ENCODE data around the gene SLC24A3.
"Not testable (repeated sequence)": the region's sequence is repeated elsewhere in the genome, so short reads cannot be mapped to it uniquely, and the experiment has no call there.

SLC24A3 gene

GRCh38 chr20:19653327-19653726 is 440.9 kb downstream of the SLC24A3 start:
- DNase-seq: no peak

- DNase-seq: no peak
These were observed 442.5 kb downstream of the SLC24A3 start for GRCh38 chr20:19654921-19655320.

DNA sequence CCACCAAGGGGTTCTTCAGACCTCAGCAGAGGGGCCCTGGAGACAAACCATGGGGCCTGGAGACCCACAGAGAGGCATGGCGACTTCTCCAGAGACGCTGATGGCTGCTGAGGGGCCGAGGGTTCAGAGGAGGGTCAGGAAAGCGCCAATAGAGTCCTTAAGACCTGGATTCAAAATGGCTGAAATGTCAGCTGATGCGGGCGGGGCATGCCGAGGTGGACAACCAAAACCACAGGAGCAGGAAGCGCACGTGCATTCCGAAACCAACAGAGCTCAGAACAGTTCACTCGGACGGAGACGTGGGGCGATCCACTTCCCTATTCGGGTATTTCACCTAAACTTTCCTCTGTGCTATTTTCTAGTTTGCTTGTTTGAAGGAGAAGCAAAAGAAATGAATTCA is 445.7 kb downstream of the SLC24A3 start:
- no peak for DNase-seq

DNA sequence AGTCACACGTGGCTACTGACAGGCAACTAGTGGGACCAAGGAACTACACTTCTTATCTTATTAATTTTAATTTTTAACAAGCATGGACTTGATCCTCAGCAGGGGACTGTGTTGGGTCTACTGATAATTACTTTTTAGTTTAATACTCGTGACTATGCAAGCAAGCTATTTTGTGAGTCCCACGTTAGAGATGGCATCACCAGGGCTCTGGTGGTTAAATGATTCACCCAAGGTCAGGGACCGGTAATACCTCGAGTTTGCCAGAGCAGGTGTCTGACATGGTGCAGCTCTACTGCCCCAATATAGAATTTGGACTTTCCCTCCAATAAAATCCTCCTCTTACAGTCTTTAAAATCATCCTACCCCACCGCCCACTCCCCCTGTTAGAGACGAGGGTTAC is 447.0 kb downstream of the SLC24A3 start:
- DNase-seq: no peak

DNA sequence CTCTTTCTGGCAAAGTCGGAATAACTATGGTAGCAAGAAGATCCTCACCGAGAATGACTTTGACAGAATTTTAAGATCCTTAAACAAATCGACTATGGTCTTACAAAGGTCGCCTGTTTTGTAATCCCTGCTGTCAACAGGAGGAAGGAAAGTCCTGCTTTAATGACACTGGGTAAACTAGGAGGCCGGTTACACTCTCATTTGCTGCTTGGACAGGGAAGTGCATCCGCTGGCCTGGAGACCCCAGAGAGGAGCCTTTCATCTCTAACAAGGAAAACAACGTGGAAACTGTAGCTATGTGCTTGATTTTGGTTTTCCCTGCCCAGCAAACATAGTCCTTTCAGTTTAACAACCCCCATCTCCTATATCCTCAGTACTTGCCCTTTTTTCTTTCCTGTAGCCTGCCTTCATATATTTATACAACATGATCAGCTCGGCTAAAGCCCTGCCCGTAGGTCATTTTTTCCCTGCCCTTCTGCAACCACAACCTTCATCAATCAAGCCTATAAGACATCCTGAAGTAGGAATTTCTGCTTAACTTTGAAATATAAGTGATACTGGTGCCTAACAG is 448.5 kb downstream of the SLC24A3 start:
- DNase-seq: no peak

DNA sequence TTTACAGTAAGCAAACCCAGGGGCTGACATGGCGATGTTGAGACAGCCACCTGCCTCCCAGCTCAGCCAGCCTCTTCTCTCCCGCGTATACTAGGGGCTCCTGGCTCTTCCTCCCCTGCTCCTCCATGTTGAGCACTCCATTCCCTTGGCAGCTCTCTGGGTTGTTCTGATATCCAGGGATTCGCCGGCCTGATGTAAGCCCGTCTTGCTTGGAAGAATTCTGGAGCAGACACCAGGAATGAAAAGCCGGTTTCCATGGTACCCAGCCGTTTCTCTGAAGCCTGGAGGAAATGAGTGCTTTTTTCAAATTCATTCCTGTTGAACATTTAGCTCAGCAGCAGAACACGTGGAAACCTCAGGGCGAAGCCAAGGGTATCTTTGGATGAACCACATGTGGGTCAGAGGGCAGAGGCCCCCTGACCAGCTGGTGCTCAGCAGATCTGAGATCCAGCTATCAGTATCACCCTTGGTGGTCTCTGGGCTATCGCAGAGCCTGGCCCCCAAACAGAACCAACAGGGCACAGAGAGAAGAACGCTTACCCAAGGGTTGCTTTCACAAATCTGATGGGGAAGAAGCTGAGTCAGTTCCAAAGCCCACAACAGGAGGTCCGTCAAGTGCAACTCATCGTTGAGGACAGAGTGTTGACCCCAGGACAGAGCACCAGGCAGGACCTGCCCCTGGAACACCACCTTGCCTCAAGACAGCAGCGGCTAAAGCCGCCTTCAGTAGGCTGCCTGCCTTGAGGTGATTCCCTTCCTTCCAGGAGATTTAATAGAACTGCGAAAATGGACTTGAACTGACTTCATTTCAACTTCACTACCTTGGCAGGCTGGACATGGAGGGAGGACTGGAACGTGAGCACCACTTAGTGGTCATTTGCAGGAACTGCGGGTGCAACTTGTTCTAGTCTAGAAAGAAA is 449.5 kb downstream of the SLC24A3 start:
- no peak for DNase-seq

- no peak for DNase-seq
These were observed 450.2 kb downstream of the SLC24A3 start for GRCh38 chr20:19662637-19662995.

- DNase-seq: no peak
These were observed 456.0 kb downstream of the SLC24A3 start for GRCh38 chr20:19668418-19668817.

DNA sequence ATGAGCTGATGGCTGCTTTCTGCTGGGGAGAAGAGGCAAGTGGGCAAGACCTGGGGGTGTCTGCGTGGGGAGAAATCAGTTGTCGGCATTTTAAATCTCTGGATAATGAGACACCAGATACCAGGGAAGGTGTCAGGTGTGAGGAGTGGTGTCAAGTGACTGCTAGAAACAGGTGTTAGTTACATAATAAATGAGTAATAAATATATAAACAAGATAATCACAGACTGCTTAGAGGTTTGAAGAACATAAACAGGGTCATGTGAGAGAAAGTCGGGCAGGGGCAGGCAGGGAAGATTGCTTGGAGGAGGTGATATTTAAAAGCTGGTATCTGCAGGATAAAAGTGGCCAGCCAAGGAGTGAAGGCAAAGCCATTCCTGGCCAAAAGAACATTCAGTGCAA is 458.4 kb downstream of the SLC24A3 start:
- DNase-seq: no peak

DNA sequence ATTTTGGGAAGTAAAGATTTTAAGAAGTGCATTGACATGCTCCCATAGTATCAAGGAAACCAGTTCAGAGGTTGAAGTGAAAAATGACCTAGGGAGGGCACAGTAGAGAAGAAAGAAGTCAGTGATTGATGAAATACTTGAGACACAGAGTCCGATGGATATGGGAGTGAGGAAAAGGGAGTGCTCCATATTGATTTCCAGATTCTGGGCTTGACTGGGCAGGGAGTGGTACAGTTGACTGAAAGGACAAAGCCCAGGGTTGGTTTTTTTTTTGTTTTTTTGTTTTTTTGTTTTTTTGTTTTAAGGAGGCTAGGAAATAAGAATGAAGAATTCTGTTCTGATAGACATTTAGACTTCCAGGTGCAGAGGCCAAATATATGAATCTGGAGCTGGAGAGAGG is 458.9 kb downstream of the SLC24A3 start:
- no peak for DNase-seq

- no peak for DNase-seq
These were observed 460.1 kb downstream of the SLC24A3 start for GRCh38 chr20:19672498-19672897.

DNA sequence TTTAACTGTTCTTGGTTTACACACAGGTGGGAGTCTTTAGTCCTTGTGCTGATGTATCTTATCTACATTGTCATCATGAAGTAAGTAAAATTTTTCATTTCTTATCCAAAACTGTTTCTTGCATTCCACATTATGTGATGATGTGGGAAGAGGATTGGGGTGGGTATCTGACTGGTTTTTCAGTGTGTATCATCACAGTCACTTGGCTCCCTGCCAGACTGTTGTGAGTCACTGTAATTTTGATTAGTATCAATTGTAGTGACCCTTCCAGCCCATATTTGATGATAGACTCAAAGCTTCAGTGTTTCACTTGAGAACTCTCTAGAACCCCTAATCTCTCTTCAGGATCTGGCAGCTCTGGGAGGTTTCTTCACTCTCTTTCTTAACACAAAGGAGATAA is 461.1 kb downstream of the SLC24A3 start:
- DNase-seq: no peak

- no peak for DNase-seq
These were observed 463.8 kb downstream of the SLC24A3 start for GRCh38 chr20:19676202-19676601.

- DNase-seq: no peak
These were observed 464.9 kb downstream of the SLC24A3 start for GRCh38 chr20:19677336-19677735.

- DNase-seq: not testable (repeated sequence)
These were observed 466.1 kb downstream of the SLC24A3 start for GRCh38 chr20:19678591-19678990.

- no peak for DNase-seq
These were observed 467.6 kb downstream of the SLC24A3 start for GRCh38 chr20:19679900-19680495.

- no peak for DNase-seq
These were observed 469.8 kb downstream of the SLC24A3 start for GRCh38 chr20:19682249-19682648.

DNA sequence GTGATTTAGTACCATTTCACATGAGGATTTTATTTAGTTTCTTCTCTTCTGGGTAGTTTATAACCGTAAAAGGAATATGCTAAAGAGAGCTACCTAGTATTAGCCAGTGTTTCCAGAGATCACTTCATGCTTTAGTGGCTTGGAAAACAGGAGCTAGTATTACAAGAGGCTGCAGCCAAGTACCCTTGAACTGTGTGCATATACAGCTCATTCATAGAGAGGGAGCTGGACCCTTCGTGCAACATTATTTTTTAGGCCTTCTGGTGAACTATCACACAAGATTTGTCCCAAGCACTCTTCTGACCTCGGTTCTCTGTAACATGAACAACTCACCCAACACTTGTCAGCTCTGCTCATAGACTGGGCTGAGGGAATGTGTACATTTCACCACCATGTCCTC is 470.7 kb downstream of the SLC24A3 start:
- no peak for DNase-seq

- no peak for DNase-seq
These were observed 471.4 kb downstream of the SLC24A3 start for GRCh38 chr20:19683822-19684221.

- no peak for DNase-seq
These were observed 475.8 kb downstream of the SLC24A3 start for GRCh38 chr20:19688031-19688806.

GRCh38 chr20:19690462-19690861 is 478.0 kb downstream of the SLC24A3 start:
- no peak for DNase-seq

DNA sequence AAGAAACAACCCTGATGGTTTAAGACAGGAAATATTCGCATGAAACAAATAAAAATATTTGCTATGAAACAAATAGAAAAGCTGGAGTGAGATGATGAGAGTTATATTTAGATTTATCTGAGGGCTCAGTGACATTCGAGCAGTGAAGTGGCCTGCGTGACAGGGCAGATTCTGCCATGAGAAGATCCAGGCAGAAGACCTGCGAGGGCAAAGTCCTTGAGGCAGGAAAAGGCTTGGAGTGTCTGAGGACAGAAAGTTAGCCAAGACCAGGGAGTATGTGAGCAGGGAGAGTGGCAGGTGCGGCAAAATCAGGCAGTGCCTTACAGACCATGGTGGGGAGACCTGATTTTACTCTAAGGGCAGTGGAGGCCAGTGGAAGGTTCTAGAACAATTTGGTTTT is 478.7 kb downstream of the SLC24A3 start:
- no peak for DNase-seq

- no peak for DNase-seq
These were observed 479.7 kb downstream of the SLC24A3 start for GRCh38 chr20:19692100-19692499.

Measured in cortex of kidney (tissue), 1 donor.